Retinal pigment epithelial cell (primary cell): ENCODE results near the gene NFE2L3.
A peak's percentile ranks its signal among the peaks of the same experiment; 100 is the strongest.

Source experiments
- DNase-seq: peaks from one replicate; pipeline ENCODE4 v3.0.0-alpha.2; 2010; ENCODE audit warnings: low read depth
- H3K4me3 ChIP-seq: 2 replicates; pipeline ENCODE4 v1.5.1; 2011; ENCODE audit warnings: mild to moderate bottlenecking, low read length, control low read depth, moderate library complexity
- CTCF ChIP-seq: conservative IDR thresholded peaks from 2 replicates; pipeline ENCODE4 v1.5.1; 2011; ENCODE audit warnings: low read depth, low read length, control low read depth, inconsistent platforms

The NFE2L3 gene

DNA sequence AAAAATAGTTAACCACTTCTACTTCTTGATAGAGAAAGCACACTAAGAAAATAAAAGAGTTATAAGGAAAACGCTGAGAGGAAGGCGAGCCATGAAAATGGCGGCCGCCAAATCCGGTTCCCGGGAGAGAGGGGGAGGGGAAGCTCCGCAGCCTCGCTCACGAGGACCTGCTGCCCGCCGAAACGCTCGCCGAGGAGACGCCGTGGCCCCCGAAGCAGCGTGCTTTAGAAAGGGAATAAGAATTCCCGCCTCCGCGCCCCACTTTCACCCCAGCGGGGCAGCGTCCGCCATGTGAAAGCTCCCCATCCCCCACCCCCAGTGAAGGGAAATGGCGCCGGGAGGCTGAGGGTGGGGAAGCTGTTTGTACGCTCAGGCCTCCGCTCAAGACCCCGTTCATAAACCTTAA is 48.0 kb downstream of the NFE2L3 start:
- DNase-seq, result no peak
- peak overlapping the region; percentile 99 for H3K4me3 ChIP-seq
- TF ChIP-seq CTCF, result no peak

- DNase-seq, result peak; percentile 87
- no peak for TF ChIP-seq CTCF
- H3K4me3 ChIP-seq, result peak within 1 kb of the TSS; percentile 99
Measured at GRCh38 chr7:26200444-26201246, 48.6 kb downstream of the NFE2L3 start, which contains the start of gene HNRNPA2B1. Gene HNRNPA2B1, minus strand, starts transcription at chr7:26200746. Its CDS starts 169 bp downstream, at chr7:26200577.

- H3K4me3 ChIP-seq, result peak within 1 kb of the TSS; percentile 99
- DNase-seq, result no peak
- no peak for TF ChIP-seq CTCF
Measured at GRCh38 chr7:26201247-26202018, 49.4 kb downstream of the NFE2L3 start, which contains the start of gene CBX3. Gene CBX3, plus strand, starts transcription at chr7:26201745. Its CDS starts 1,254 bp downstream, at chr7:26202999.

DNA sequence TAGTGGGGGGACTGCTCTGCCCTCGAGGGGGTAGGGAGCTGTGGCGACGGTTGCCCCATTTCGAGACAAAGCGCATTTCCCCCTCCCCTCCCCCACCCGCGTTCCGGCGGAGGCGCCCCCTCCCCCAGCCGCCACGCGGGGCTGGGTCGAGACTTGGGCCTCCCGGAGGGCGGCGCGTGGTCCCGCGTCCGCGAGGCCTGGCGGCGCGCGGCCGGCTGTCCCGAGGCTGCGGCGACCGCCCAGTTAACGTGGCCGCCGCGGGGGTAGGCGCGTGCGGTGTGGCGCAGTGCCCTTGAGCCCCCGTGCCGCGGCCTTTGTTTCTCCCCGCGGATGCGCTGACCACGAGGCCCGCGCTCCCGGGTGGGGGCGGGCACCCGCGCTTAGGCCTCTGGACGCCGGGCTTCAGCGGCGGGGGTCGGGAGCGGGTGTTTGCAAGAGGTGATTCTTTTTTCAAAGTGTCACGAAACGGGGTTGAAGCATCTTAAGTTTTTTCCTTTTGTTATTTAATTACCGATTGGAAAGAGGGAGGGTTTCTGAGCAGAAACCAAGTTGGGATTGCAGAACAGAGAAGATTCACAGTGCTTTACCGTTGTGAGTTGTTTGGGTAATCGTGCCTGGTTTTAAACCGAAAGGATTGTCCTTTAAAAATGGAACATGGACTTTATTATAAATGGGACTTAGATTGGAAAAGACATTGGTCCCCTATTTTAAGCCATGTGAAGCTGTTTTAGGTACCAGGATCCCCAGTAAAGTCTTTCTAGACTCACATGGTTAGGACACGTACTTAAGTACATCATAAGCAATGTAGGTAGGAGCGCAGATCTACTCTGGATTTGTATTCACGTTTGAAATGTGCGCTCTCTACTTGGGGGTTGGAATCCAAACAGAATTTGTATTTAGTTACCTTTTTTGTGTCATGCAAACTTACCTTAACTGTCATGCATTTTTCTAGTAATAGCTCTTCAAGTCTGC is 50.3 kb downstream of the NFE2L3 start:
- H3K4me3 ChIP-seq, result peak overlapping the region; percentile 99
- TF ChIP-seq CTCF, result no peak
- DNase-seq, result no peak

DNA sequence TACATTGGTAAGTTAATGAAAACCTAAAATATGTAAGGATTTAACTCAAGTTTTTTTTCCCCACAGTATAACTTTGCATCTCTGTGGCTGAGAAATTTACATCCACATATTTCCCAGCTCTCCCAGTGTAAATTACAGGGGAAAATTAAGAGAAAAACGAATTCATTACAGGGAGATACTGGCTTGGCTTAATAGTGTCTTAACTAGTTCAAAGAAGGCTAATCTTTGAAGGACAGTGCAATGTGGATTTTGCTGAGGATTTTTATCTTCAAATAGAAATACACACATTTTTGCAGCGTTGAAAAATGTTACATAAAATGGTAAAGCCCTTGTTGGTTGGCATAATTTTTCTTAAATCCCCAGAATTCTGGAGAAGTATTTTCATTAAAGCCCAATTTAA is 51.0 kb downstream of the NFE2L3 start:
- peak overlapping the region; percentile 99 for H3K4me3 ChIP-seq
- DNase-seq, result no peak
- TF ChIP-seq CTCF, result no peak

DNA sequence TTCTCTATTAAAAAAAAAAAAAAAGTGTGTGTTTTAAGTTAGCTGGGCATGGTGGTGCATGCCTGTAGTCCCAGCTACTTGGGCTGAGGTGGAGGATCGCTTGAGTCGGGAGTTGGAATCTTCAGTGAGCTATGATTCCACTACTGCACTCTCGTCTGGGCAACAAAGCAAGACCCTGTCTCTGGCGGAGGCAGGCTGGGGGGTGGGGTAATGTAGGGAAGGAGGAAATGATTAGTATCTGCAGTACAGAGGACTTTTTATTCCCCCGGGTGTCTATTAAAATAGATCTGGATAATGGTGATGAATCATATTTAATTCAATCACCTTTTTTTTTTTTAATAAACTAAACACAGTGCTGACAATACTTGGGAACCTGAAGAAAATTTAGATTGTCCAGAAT is 56.0 kb downstream of the NFE2L3 start:
- no peak for TF ChIP-seq CTCF
- no peak overlapping the region for H3K4me3 ChIP-seq
- no peak for DNase-seq
